NB4 (cell line): ENCODE measurements around the gene PLD5.

Experiments used
- MYC ChIP-seq: IDR thresholded peaks from 2 replicates; pipeline ENCODE4 v1.6.1; 2011; ENCODE audit warnings: low read depth, low read length
- POLR2A ChIP-seq: IDR thresholded peaks from 2 replicates; pipeline ENCODE4 v1.6.1; 2011; ENCODE audit warnings: mild to moderate bottlenecking; ENCODE audit not compliant: insufficient read length; ENCODE audit errors: extremely low read depth
- TF ChIP-seq, protein P1 (sequence below): IDR thresholded peaks from one replicate; pipeline ENCODE4 v1.5.1; 2012; ENCODE audit warnings: low read depth, low read length

DNA sequence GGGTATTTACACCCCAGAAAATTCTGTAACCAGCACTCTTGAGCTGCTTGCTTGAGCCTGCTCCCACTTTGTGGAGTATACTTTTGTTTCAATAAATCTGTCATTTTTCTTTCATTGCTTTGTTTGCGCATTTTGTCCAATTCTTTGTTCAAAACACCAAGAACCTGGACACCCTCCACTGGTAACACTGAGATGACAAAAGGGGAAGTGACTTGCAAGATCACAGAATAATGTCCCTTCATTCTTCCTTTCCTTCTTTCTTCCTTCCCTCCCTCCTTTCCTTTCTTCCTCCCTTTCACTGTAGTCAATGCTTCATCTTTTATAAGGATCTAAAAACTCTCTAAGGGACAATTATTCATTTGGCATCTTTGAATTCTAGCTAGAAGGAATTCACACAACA lies 391.1 kb downstream of the PLD5 start:
- TF ChIP-seq, protein P1, sequence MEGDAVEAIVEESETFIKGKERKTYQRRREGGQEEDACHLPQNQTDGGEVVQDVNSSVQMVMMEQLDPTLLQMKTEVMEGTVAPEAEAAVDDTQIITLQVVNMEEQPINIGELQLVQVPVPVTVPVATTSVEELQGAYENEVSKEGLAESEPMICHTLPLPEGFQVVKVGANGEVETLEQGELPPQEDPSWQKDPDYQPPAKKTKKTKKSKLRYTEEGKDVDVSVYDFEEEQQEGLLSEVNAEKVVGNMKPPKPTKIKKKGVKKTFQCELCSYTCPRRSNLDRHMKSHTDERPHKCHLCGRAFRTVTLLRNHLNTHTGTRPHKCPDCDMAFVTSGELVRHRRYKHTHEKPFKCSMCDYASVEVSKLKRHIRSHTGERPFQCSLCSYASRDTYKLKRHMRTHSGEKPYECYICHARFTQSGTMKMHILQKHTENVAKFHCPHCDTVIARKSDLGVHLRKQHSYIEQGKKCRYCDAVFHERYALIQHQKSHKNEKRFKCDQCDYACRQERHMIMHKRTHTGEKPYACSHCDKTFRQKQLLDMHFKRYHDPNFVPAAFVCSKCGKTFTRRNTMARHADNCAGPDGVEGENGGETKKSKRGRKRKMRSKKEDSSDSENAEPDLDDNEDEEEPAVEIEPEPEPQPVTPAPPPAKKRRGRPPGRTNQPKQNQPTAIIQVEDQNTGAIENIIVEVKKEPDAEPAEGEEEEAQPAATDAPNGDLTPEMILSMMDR, result no peak
- TF ChIP-seq POLR2A (no peak), MYC (no peak)
